H1 (cell line): ENCODE measurements around the gene SLC1A3.

ENCODE experiments used
- ATF3 ChIP-seq: IDR thresholded peaks from 2 replicates; pipeline ENCODE4 v1.6.1; 2011; ENCODE audit warnings: low read depth, mild to moderate bottlenecking, low read length; ENCODE audit not compliant: insufficient read depth
- BRCA1 ChIP-seq: IDR thresholded peaks from 2 replicates; pipeline ENCODE4 v1.6.1; 2012; ENCODE audit warnings: low read depth, low read length, improper control_type of control experiment
- CREB1 ChIP-seq: IDR thresholded peaks from 2 replicates; pipeline ENCODE4 v1.6.1; 2012; ENCODE audit warnings: inconsistent platforms
- CTCF ChIP-seq, 3 experiments: IDR thresholded peaks; 1 replicate in 2 of 3; 2 replicates in 1 of 3; pipeline versions ENCODE4 v1.5.1 to v1.6.1; 2011; ENCODE audit warnings: low read length in 3 of 3, mild to moderate bottlenecking in 3 of 3, inconsistent platforms in 2 of 3, low read depth in 1 of 3, moderate library complexity in 1 of 3; ENCODE audit not compliant: insufficient read depth in 1 of 3; ENCODE audit errors: control extremely low read depth in 1 of 3
- EP300 ChIP-seq, 2 experiments: IDR thresholded peaks; 1 replicate in 1 of 2; 2 replicates in 1 of 2; pipeline ENCODE4 v1.6.1; 2011 to 2012; ENCODE audit warnings: low read depth in 2 of 2, low read length in 2 of 2, mild to moderate bottlenecking in 2 of 2, borderline replicate concordance in 1 of 2, inconsistent platforms in 1 of 2, moderate library complexity in 1 of 2
- EZH2 ChIP-seq: fragments of 200-600 bp; sonication (generic); IDR thresholded peaks from 2 replicates; pipeline ENCODE4 v1.7.1; 2012; ENCODE audit warnings: low read depth, mild to moderate bottlenecking, moderate library complexity, low read length, inconsistent platforms; ENCODE audit not compliant: severe bottlenecking
- HDAC6 ChIP-seq: IDR thresholded peaks from one replicate; pipeline ENCODE4 v1.7.1; 2012; ENCODE audit warnings: low read depth, mild to moderate bottlenecking, inconsistent platforms, low read length, moderate library complexity
- POLR2A ChIP-seq, 2 experiments: IDR thresholded peaks; 1 replicate in 1 of 2; 2 replicates in 1 of 2; pipeline ENCODE4 v1.6.1; 2011; ENCODE audit warnings: low read depth in 2 of 2, low read length in 2 of 2, mild to moderate bottlenecking in 2 of 2; ENCODE audit errors: control extremely low read depth in 1 of 2
- SIN3A ChIP-seq, 2 experiments: IDR thresholded peaks in 1 of 2; conservative IDR thresholded peaks in 1 of 2; 2 replicates each; pipeline ENCODE4 v1.6.1; 2011 to 2012; ENCODE audit warnings: low read length in 2 of 2, improper control_type of control experiment in 1 of 2, low read depth in 1 of 2, mild to moderate bottlenecking in 1 of 2

- no peak for TF ChIP-seq CTCF (IDR thresholded peaks at IDR 0.05; ENCODE audit: control extremely low read depth in 1 of 3, insufficient read depth in 1 of 3, low read depth in 1 of 3, low read length in 3 of 3)
- TF ChIP-seq ATF3 = no peak
- no peak for TF ChIP-seq SIN3A (conservative IDR thresholded peaks at IDR 0.05 in 1 of 2, IDR thresholded peaks at IDR 0.05 in 1 of 2; ENCODE audit: low read depth in 1 of 2, low read length in 2 of 2)
- TF ChIP-seq CREB1 = no peak
- no peak for TF ChIP-seq EP300 (IDR thresholded peaks at IDR 0.05; ENCODE audit: borderline replicate concordance in 1 of 2, low read depth in 2 of 2, low read length in 2 of 2)
- no peak for TF ChIP-seq HDAC6
- TF ChIP-seq BRCA1 = no peak
- TF ChIP-seq POLR2A (IDR thresholded peaks at IDR 0.05; ENCODE audit: control extremely low read depth in 1 of 2, low read depth in 2 of 2, low read length in 2 of 2) = no peak
- no peak for TF ChIP-seq EZH2
Observed at GRCh38 chr5:36629729-36630128, 23.3 kb downstream of the SLC1A3 start.
